SJSA1 (cell line): ENCODE results near the gene MEF2C. TPM values are rescaled to one million over a fixed set of nuclear protein-coding genes. Genes with fewer than 3 reads are reported as not detected.

Experiments
- DNase-seq, 2 experiments: peaks; one replicate each; pipeline ENCODE4 v3.0.0-alpha.2; 2015 to 2020; ENCODE audit warnings: low spot score in 2 of 2, low read depth in 1 of 2
- H3K27ac ChIP-seq: fragments of 250-450 bp; sonication (Bioruptor Pico); 2 replicates; pipeline ENCODE4 v1.5.1; 2020; ENCODE audit warnings: mild to moderate bottlenecking, moderate library complexity
- H3K27me3 ChIP-seq: fragments of 250-450 bp; sonication (Bioruptor Pico); replicated peaks from 2 replicates; pipeline ENCODE4 v1.5.1; 2020; ENCODE audit warnings: mild to moderate bottlenecking, moderate library complexity
- H3K36me3 ChIP-seq: fragments of 250-450 bp; sonication (Bioruptor Pico); 2 replicates; pipeline ENCODE4 v1.5.1; 2020; ENCODE audit warnings: mild to moderate bottlenecking
- H3K4me1 ChIP-seq: fragments of 250-450 bp; sonication (Bioruptor Pico); replicated peaks from 2 replicates; pipeline ENCODE4 v1.6.1; 2021; ENCODE audit warnings: mild to moderate bottlenecking
- H3K4me3 ChIP-seq: fragments of 250-450 bp; sonication (Bioruptor Pico); 2 replicates; pipeline ENCODE4 v1.5.1; 2020; ENCODE audit warnings: mild to moderate bottlenecking
- H3K9me3 ChIP-seq: fragments of 250-450 bp; sonication (Bioruptor Pico); replicated peaks from 2 replicates; pipeline ENCODE4 v1.5.1; 2020; ENCODE audit warnings: mild to moderate bottlenecking
- total RNA-seq: library from RNA; depleted of rRNA; stranded (reverse); fragments of >200 nt; shearing (Covaris generic); gene quantifications from 2 replicates; pipeline ENCODE4 v1.2.3, GENCODE V29; 2014

Gene MEF2C
- total RNA-seq, 1 experiment from 2014 or later: 29.8 TPM

GRCh38 chr5:88883836-88884607, 1.0 kb upstream of the MEF2C start:
- Histone ChIP-seq H3K36me3 (no peaks in the 10 kb centered on the region), H3K4me3 (peak overlapping the region; percentile 52), H3K27me3 (no peaks in the 10 kb centered on the region), H3K9me3 (no peaks in the 10 kb centered on the region), H3K4me1 (peaks cover 22% of the 10 kb centered on the region), H3K27ac (peak overlapping the region; percentile 86)
- peak; percentile 77 to 80 for DNase-seq

DNA sequence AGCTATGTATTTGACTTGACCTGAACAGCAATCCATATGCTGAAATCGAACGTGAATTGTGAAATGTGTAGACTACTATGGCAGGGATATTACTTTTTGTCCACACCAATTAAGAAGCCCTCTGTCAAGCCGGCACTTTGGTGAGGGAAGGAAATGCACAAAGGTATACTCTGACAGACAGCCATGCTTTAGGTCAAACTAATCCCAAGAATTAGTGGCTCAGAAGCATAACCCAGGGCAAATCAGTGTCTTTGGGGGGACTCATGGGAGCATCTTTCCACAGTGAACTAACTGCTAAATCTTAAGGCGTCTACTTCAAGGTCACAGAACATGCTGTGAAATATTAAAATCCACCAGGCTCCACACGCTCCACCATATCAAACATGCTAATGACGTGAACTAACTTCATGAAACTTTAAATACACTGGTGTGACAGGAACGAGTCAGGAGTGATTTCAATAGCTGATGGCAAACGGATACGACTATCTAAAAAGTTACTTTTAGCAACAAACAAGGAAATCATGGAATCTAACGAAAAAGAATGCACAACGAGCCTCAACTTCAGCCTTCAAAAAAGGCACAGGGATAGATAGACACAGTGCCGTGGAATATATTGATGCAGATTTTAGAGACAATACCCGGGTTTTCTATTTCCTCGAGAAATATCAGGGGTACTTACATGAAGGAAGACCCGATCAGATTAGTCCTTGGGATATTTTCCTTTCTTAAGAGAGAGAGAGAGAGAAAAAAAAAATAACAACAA, 527 bp downstream of the MEF2C start:
- H3K4me3 ChIP-seq: peak overlapping the region; percentile 52
- H3K4me1 ChIP-seq: peaks cover 34% of the 10 kb centered on the region
- H3K27ac ChIP-seq: peak overlapping the region; percentile 86
- no peaks in the 10 kb centered on the region for H3K27me3 ChIP-seq
- no peak for DNase-seq
- H3K9me3 ChIP-seq: no peaks in the 10 kb centered on the region
- H3K36me3 ChIP-seq: peaks cover 5% of the 10 kb centered on the region; the same call in 1 of the 2 replicates

- H3K4me3 ChIP-seq: peak overlapping the region; percentile 52
- H3K36me3 ChIP-seq: peaks cover 5% of the 10 kb centered on the region; the same call in 1 of the 2 replicates
- peaks cover 34% of the 10 kb centered on the region for H3K4me1 ChIP-seq
- H3K27ac ChIP-seq: 0 out of 2 replicates have a peak overlapping the region, but pooled peaks have one; percentile 86
- H3K27me3 ChIP-seq: no peaks in the 10 kb centered on the region
- DNase-seq: no peak
- no peaks in the 10 kb centered on the region for H3K9me3 ChIP-seq
These were observed 1.4 kb downstream of the MEF2C start for GRCh38 chr5:88881571-88881971.

DNA sequence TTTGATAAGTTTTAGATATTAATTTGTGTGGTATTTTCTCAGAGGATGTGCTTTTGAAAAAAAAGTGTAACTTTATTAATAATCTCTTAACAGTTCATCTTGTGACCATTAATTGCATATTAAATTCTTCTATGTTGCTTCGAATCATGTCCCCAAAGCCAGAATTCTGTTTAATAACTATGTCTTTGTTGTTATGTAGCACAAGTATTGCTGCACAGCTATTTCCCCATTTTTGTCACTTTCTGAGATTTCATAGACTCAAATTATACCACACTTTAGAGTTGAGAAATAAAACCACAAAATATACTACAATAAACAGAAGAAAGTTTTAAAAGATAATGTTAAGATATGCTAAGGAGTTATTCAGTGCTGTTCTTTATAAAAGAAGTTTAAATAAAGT, 2.8 kb downstream of the MEF2C start:
- Histone ChIP-seq H3K4me1 (peaks cover 25% of the 10 kb centered on the region), H3K27ac (no peak overlapping the region)

GRCh38 chr5:88879724-88880123, 3.3 kb downstream of the MEF2C start:
- no peak overlapping the region for H3K4me3 ChIP-seq
- H3K36me3 ChIP-seq: peaks cover 5% of the 10 kb centered on the region; the same call in 1 of the 2 replicates
- peaks cover 21% of the 10 kb centered on the region for H3K4me1 ChIP-seq
- no peak overlapping the region for H3K27ac ChIP-seq
- no peaks in the 10 kb centered on the region for H3K9me3 ChIP-seq
- no peak for DNase-seq
- no peaks in the 10 kb centered on the region for H3K27me3 ChIP-seq

More for the DNA sequence above, 2.8 kb downstream of the MEF2C start:
- DNase-seq: no peak
- H3K9me3 ChIP-seq: no peaks in the 10 kb centered on the region
- H3K27me3 ChIP-seq: no peaks in the 10 kb centered on the region
- H3K36me3 ChIP-seq: peaks cover 5% of the 10 kb centered on the region; the same call in 1 of the 2 replicates
- no peak overlapping the region for H3K4me3 ChIP-seq

DNA sequence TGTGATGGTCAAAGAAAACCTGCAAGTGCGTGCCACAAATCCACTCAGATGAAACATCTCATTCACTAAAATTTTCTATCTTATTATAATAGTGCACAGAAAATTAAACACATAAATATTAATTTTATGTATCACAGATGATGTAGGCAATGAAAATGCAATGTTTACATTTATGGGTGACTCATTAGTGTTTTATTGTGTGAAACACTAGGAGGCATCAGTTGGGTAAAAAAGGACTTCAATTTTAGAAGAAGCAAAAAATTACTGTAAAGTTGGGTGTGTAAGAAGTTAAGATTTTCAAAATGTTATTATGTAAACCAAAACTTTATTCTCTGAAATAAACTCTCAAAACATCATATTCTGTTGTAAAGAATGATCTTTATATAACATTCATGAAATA, 4.0 kb downstream of the MEF2C start:
- Histone ChIP-seq H3K27ac (no peak overlapping the region), H3K36me3 (peaks cover 5% of the 10 kb centered on the region; the same call in 1 of the 2 replicates), H3K27me3 (no peaks in the 10 kb centered on the region), H3K9me3 (no peaks in the 10 kb centered on the region), H3K4me3 (no peak overlapping the region), H3K4me1 (peaks cover 21% of the 10 kb centered on the region)
- no peak for DNase-seq

DNA sequence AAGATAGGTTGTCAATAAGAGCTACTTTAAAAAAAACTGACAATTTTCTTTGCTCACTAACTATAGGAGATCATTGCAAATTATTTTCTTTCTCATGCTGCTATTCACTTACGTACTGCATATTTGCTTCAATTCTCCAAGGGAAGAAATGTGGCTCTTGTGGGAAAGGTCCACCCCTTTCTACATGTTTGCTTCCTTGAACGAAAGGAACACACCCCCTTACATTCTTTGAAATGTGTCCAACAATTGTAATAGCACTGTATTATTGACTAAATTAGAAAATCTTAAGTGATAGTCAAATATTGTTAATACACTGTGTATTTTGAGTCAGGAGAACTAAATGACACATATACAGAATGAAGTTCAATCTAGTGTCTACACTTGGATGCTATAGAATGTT, 5.2 kb downstream of the MEF2C start:
- H3K9me3 ChIP-seq: no peaks in the 10 kb centered on the region
- H3K36me3 ChIP-seq: peaks cover 5% of the 10 kb centered on the region; the same call in 1 of the 2 replicates
- H3K4me3 ChIP-seq: no peak overlapping the region
- no peak overlapping the region for H3K27ac ChIP-seq
- no peaks in the 10 kb centered on the region for H3K27me3 ChIP-seq
- H3K4me1 ChIP-seq: peaks cover 21% of the 10 kb centered on the region
- no peak for DNase-seq

- Histone ChIP-seq H3K4me1 (peaks cover 21% of the 10 kb centered on the region), H3K27me3 (no peaks in the 10 kb centered on the region), H3K4me3 (no peak overlapping the region), H3K9me3 (no peaks in the 10 kb centered on the region), H3K36me3 (peaks cover 5% of the 10 kb centered on the region; the same call in 1 of the 2 replicates), H3K27ac (no peak overlapping the region)
- no peak for DNase-seq
These were observed 6.3 kb downstream of the MEF2C start for GRCh38 chr5:88876714-88877113.

DNA sequence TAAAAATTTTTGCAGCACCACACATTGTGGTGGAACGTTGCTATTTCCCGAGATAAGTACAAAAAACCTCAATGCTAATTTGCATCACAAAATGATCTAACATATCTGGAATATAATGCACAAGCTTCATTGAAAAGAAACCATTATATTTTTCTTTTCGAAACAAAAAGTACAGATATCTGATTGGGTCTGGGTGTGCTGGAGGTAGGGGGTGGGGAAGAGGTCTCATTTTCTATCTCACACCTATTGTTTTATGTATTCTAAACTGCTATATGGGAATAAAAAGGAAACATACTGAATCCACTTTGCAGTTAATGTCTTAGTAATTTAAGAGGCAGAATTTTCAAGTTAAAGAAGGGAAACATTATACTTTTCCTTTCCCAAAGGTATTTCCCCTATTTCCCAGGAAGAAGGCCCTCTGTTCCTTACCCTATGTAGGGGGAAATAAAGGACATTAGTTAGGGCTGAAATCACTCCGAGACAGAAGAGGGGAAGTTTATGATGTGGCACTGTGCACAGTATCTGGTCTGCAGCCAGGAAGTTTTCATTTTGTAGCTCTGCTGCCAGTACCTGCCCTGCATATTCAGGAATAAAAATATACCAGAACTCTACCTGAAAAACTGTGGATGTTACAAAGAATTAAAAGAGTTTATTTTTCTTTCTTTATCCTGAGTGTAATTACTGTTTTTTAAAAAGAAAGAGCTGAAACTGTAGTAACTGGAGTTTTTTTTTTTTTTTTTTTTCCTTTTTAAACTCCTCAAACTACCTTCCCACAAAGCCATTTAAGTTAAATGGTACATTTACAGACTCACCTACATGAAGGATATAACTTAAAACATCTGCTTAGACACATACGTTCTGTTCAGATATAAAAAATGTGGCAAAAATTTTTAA, 7.4 kb downstream of the MEF2C start:
- H3K4me3 ChIP-seq: no peak overlapping the region
- no peaks in the 10 kb centered on the region for H3K9me3 ChIP-seq
- peaks cover 5% of the 10 kb centered on the region; the same call in 1 of the 2 replicates for H3K36me3 ChIP-seq
- H3K27me3 ChIP-seq: no peaks in the 10 kb centered on the region
- no peak for DNase-seq
- H3K4me1 ChIP-seq: peaks cover 18% of the 10 kb centered on the region
- H3K27ac ChIP-seq: no peak overlapping the region

DNA sequence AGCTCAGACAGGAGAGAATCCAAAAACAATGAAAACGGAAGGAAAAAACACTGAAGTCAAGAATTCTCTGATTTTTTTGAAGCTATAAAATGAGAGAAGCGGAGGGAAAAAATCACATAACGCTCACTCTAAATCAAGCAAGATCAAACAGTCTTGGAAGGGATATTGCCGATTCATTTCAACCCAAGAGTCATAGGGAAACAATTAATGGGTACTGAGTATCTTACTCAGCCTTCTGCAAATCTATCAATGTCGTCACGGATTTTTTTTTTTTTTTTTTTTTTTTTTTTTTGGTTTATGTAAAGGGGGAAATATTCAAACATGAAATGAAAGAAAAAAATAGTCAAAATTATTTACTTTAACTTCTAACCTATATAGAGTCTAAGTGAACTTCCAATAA, 9.5 kb downstream of the MEF2C start:
- H3K4me1 ChIP-seq: peaks cover 7% of the 10 kb centered on the region
- DNase-seq: no peak
- H3K27me3 ChIP-seq: no peaks in the 10 kb centered on the region
- no peaks in the 10 kb centered on the region for H3K9me3 ChIP-seq
- no peak overlapping the region for H3K27ac ChIP-seq
- peaks cover 5% of the 10 kb centered on the region; the same call in 1 of the 2 replicates for H3K36me3 ChIP-seq
- H3K4me3 ChIP-seq: no peak overlapping the region

- peaks cover 1% of the 10 kb centered on the region; the same call in 1 of the 2 replicates for H3K36me3 ChIP-seq
- H3K4me3 ChIP-seq: no peak overlapping the region
- H3K27ac ChIP-seq: no peak overlapping the region
- peaks cover 3% of the 10 kb centered on the region for H3K4me1 ChIP-seq
- no peak for DNase-seq
- no peaks in the 10 kb centered on the region for H3K9me3 ChIP-seq
- H3K27me3 ChIP-seq: no peaks in the 10 kb centered on the region
These were observed 10.0 kb downstream of the MEF2C start for GRCh38 chr5:88872971-88873370.

- DNase-seq: no peak
- Histone ChIP-seq H3K4me1 (no peaks in the 10 kb centered on the region), H3K27me3 (no peaks in the 10 kb centered on the region), H3K36me3 (no peaks in the 10 kb centered on the region), H3K4me3 (no peak overlapping the region), H3K27ac (no peak overlapping the region), H3K9me3 (no peaks in the 10 kb centered on the region)
These were observed 12.7 kb downstream of the MEF2C start for GRCh38 chr5:88870285-88870684.

- Histone ChIP-seq H3K27ac (no peak overlapping the region), H3K4me1 (no peaks in the 10 kb centered on the region), H3K36me3 (no peaks in the 10 kb centered on the region), H3K9me3 (no peaks in the 10 kb centered on the region), H3K27me3 (no peaks in the 10 kb centered on the region), H3K4me3 (no peak overlapping the region)
- no peak for DNase-seq
These were observed 14.4 kb downstream of the MEF2C start for GRCh38 chr5:88868468-88869068.
